D721Med (cell line): ENCODE data around the gene ERMP1.

Experiments used
- DNase-seq: peaks from one replicate; pipeline ENCODE4 v3.0.0; 2011; ENCODE audit warnings: low spot score; ENCODE audit not compliant: insufficient read length
- FAIRE-seq: peaks from 2 replicates; lab custom pipeline; 2011; peaks lifted over from hg19 to GRCh38; lab: Jason Lieb, UNC
- TF ChIP-seq, protein P1 (sequence below): IDR thresholded peaks from 2 replicates; pipeline ENCODE4 v1.5.1; 2012; ENCODE audit warnings: mild to moderate bottlenecking, control low read depth; ENCODE audit not compliant: insufficient read depth; ENCODE audit errors: missing control alignments

The ERMP1 gene

DNA sequence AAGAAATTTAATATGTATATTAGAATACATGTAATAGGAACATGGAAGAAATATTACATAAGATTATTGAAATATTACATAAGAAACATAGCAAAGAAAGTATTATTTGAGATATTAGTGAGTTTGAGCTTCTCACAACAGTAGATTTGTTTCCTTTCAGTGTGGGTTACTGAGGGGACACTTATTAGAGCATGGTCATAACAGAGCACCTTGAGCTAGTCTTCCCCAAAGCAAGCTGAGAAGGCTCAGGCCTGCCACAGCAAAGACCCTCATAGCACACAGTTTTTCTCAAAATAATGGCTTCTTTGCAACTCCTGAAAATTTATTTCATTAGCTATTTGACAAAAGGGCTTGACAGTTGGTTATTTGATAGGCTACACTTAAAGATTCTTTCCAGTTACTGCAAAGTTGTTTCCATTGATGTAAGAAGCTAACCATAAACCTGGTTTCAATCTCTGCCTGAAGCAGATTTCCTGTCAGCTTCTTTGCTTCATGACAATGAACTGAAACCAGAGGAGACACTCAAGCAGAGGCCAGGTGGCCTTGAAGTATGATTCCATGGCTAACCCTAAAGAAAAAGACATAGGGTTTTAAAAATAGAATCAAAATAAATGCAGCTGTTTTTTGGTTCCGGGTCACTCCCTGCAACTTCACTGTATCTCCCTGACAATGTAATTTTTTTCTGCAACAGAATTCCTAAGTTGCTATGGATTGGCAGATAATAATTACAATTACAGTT is 68.6 kb downstream of the ERMP1 start:
- no peak for FAIRE-seq
- no peak for DNase-seq
- TF ChIP-seq, protein P1, sequence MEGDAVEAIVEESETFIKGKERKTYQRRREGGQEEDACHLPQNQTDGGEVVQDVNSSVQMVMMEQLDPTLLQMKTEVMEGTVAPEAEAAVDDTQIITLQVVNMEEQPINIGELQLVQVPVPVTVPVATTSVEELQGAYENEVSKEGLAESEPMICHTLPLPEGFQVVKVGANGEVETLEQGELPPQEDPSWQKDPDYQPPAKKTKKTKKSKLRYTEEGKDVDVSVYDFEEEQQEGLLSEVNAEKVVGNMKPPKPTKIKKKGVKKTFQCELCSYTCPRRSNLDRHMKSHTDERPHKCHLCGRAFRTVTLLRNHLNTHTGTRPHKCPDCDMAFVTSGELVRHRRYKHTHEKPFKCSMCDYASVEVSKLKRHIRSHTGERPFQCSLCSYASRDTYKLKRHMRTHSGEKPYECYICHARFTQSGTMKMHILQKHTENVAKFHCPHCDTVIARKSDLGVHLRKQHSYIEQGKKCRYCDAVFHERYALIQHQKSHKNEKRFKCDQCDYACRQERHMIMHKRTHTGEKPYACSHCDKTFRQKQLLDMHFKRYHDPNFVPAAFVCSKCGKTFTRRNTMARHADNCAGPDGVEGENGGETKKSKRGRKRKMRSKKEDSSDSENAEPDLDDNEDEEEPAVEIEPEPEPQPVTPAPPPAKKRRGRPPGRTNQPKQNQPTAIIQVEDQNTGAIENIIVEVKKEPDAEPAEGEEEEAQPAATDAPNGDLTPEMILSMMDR: no peak

DNA sequence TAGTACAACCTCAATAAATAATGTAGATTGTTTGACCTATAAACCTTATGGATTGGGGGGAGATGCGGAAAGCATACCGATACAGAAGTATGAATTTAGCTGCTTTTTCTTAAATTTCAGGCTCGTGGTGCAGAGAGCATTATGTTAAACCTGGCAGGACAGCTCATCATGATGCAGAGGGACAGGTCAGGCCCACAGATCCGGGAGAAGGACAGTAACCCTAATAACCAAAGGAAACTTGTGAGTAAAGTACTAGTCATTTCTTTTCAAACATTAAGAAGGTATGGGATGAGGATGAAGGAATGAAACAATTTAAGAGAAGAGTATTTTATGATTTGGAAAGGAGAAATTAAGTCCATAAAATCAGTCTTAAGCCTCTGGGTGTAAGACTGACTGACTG is 70.5 kb downstream of the ERMP1 start:
- DNase-seq (no peak), FAIRE-seq (no peak)
- TF ChIP-seq, protein P1: no peak

DNA sequence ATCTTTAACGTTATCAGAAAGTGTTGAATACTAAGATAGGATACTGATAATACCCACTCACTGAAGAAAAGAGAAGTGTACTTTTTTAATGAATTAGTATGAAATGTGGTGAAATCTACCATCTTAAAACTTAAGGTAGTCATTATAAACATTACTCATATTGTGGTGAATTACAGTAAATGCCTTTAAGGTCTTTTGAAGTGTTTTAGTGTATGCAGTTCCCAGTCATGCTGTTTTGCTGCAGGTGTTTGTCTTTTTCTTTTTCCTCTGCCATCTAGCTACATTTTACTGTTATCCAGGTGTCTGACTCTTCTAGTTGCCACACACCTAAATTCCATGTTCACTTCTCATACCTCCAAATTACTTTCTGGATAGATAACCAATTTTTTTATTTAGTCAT is 72.6 kb downstream of the ERMP1 start:
- DNase-seq (no peak), FAIRE-seq (no peak)
- TF ChIP-seq, protein P1: no peak

DNA sequence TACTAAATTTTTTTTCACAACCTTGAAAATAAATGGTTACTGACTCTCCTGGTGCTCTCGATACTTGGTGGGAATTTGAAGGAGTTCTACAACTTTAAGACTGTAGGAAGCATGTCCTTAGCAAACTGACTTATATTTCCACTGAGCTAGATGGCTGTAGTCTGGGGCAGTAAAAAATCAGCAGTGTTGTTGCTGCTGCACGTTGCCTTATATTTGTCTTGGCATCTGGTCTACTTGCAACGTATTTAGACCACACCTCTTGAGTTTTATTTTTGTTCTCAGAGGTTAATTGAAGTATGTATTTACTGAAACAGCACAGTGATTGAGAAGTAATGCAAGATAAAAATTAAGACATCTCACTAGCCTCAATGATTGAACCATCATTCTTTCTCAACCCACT is 76.3 kb downstream of the ERMP1 start:
- TF ChIP-seq, protein P1: no peak
- no peak for FAIRE-seq
- DNase-seq: no peak

DNA sequence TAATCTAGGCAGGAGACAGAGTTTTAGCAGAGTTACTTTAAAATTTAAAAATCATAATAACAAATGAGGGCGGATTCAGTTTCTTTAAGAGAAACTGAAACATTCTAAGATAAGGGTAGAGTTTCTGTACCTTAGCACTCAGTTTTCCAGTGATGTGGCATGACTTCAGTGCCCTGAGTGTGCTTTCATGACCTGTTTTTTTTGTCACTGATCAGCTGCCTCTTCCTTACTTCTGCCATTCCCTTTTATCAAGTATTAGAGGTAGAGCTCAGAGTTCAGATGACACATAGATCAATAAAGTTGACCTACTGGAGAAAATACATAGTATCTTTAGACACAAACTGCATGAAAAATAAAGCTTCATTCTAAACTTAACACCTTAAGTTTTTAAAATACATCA is 82.3 kb downstream of the ERMP1 start:
- FAIRE-seq (no peak), DNase-seq (no peak)
- TF ChIP-seq, protein P1: no peak

DNA sequence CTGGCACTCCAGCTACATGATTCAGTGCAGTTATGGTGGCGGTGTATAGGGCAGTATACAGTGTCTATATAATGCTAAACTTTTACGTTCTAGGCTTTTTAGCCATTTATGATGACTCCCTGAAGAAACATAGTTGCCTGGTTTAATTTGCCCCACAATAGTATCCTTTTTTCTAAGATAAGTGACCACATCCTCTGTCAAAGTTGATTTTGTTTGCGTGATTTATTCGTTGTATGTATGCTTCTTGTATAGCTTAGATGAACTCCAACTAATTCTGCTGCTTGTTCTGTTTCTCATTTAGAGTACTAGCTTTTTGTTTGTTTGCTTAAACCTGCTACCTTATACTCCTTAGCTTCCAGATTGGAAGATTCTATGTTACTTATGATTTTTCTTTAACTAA is 83.6 kb downstream of the ERMP1 start:
- FAIRE-seq (no peak), DNase-seq (no peak)
- TF ChIP-seq, protein P1: no peak

DNA sequence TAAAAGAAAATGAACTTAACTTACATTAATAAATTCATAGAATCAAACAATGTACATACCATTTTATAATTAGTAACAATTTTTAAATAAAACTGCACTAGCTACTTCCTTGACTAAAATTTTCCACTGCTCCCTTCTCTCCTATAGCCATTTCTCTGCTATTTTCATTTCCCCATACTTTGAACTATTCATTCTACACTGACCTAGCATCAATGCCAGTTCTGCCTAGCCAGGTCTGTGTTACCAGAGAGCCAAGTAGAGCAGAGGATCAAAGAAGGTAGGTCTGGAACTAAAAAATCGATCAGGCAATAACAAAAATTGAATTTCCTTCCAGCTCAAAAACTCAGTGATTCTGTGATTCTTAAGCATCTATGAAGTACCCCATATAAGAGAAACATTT is 84.5 kb downstream of the ERMP1 start:
- no peak for FAIRE-seq

More for the DNA sequence above, 84.5 kb downstream of the ERMP1 start:
- TF ChIP-seq, protein P1: no peak
- DNase-seq: no peak
